CD4-positive, alpha-beta T cell (primary cell): ENCODE measurements around the gene WNT9A. TPM values are rescaled to one million over a fixed set of nuclear protein-coding genes. Genes with fewer than 3 reads are reported as not detected.
A peak's percentile ranks its signal among the peaks of the same experiment; 100 is the strongest.

Experiments used
- ATAC-seq: fragments of 200-7000 bp; cut with Tn5 transposase; one replicate; pipeline ENCODE4 v1.10.0; 2022; ENCODE audit warnings: mild to moderate bottlenecking; ENCODE audit not compliant: poor library complexity
- CTCF ChIA-PET: fragments of 350-600 bp; sonication (Branson Sonifier 250); formaldehyde crosslinking; loops from one replicate; lab custom pipeline; 2021; ENCODE audit warnings: antibody characterized with exemption, inconsistent platforms; lab: Charles Lee
- POLR2A ChIA-PET: fragments of 350-600 bp; sonication (Branson Sonifier 250); formaldehyde crosslinking; loops from one replicate; lab custom pipeline; 2021; ENCODE audit warnings: antibody characterized with exemption, inconsistent platforms; lab: Charles Lee
- DNase-seq, 14 experiments: peaks; one replicate each; pipeline ENCODE4 v3.0.0-alpha.2; 2013 to 2020; ENCODE audit warnings: mixed read lengths in 2 of 14
- H3K27ac ChIP-seq, 2 donors: one replicate each; pipeline versions ENCODE4 v1.5.1 to v1.7.0; 2013; ENCODE audit warnings: low read length in 2 of 2, low read depth in 1 of 2, mild to moderate bottlenecking in 1 of 2
- H3K27me3 ChIP-seq, 2 experiments: 1 replicate in 1 of 2; 2 replicates in 1 of 2; pipeline versions ENCODE4 v1.6.1 to v1.7.0; 2013; ENCODE audit warnings: low read length in 2 of 2, control low read depth in 1 of 2, mild to moderate bottlenecking in 1 of 2, moderate library complexity in 1 of 2; ENCODE audit not compliant: insufficient read depth in 2 of 2, control insufficient read depth in 1 of 2
- H3K36me3 ChIP-seq: one replicate; pipeline ENCODE4 v1.6.1; 2013; ENCODE audit warnings: low read length, control low read depth; ENCODE audit not compliant: insufficient read depth
- H3K4me1 ChIP-seq: one replicate; pipeline ENCODE4 v1.6.1; 2013; ENCODE audit warnings: low read length, control low read depth; ENCODE audit not compliant: insufficient read depth
- H3K4me3 ChIP-seq: one replicate; pipeline ENCODE4 v1.5.1; 2013; ENCODE audit warnings: mild to moderate bottlenecking, low read length, moderate library complexity
- H3K9me3 ChIP-seq, 2 experiments: 1 replicate in 1 of 2; 2 replicates in 1 of 2; pipeline versions ENCODE4 v1.6.1 to v1.7.0; 2013; ENCODE audit warnings: low read length in 2 of 2, mild to moderate bottlenecking in 2 of 2, control low read depth in 1 of 2, moderate library complexity in 1 of 2; ENCODE audit not compliant: control insufficient read depth in 1 of 2, insufficient read depth in 1 of 2
- H3K27ac Mint-ChIP-seq: one replicate; pipeline ENCODE4 v1.8.0; 2020; ENCODE audit warnings: mixed read lengths
- H3K27me3 Mint-ChIP-seq: one replicate; pipeline ENCODE4 v1.8.0; 2021; ENCODE audit warnings: mixed read lengths
- H3K36me3 Mint-ChIP-seq: one replicate; pipeline ENCODE4 v1.8.0; 2021; ENCODE audit warnings: low read depth, mixed read lengths
- H3K4me1 Mint-ChIP-seq: one replicate; pipeline ENCODE4 v1.8.0; 2021; ENCODE audit warnings: low read depth, mixed read lengths
- H3K4me3 Mint-ChIP-seq: one replicate; pipeline ENCODE4 v1.8.0; 2020; ENCODE audit warnings: mild to moderate bottlenecking, mixed read lengths
- H3K9me3 Mint-ChIP-seq: one replicate; pipeline ENCODE4 v1.8.0; 2020; ENCODE audit warnings: mixed read lengths
- CTCF ChIP-seq: fragments of 200-600 bp; IDR thresholded peaks from one replicate; pipeline ENCODE4 v1.8.0; 2022; ENCODE audit warnings: antibody characterized with exemption, mild to moderate bottlenecking
- intact Hi-C, 2 experiments: fragments of 100-400 bp; cut with DNase I in 1 of 2; cut with micrococcal nuclease in 1 of 2; formaldehyde crosslinking; loops; one replicate each; pipeline versions ENCODE4 v1.15.1 to v1.9.0; 2023 to 2025; cut with DNase I, micrococcal nuclease
- total RNA-seq, 174 experiments: library from RNA in 2 of 174; stranded (reverse) in 2 of 174; gene quantifications; one replicate each; pipeline ENCODE4 v1.2.3 and lab custom pipeline; 2021 to 2026

The WNT9A gene
- total RNA-seq, 2 experiments from 2014 or later: not detected

GRCh38 chr1:227942021-227942715 lies 5.6 kb downstream of the WNT9A start:
- no peak overlapping the region for H3K4me3 Mint-ChIP-seq
- no peaks in the 10 kb centered on the region for H3K36me3 ChIP-seq
- peak in 1 of 14 experiments; percentile 29 for DNase-seq
- no peaks in the 10 kb centered on the region for H3K9me3 Mint-ChIP-seq
- H3K4me1 Mint-ChIP-seq: no peaks in the 10 kb centered on the region
- H3K27me3 Mint-ChIP-seq: peaks cover 5% of the 10 kb centered on the region
- H3K4me1 ChIP-seq: peaks cover 12% of the 10 kb centered on the region
- ChIA-PET CTCF (no interaction called here), POLR2A (no interaction called here)
- H3K27ac ChIP-seq: no peak overlapping the region
- intact Hi-C loops: no loop called here
- no peak for TF ChIP-seq CTCF
- H3K27ac Mint-ChIP-seq: no peak overlapping the region
- ATAC-seq: no peak
- peaks cover 0 to 7% of the 10 kb centered on the region in 2 experiments for H3K9me3 ChIP-seq
- peaks cover under 1 to 2% of the 10 kb centered on the region in 2 experiments for H3K27me3 ChIP-seq
- H3K36me3 Mint-ChIP-seq: no peaks in the 10 kb centered on the region
- H3K4me3 ChIP-seq: no peak overlapping the region

- Histone ChIP-seq H3K4me1 (peaks cover 8% of the 10 kb centered on the region), H3K4me3 (no peak overlapping the region), H3K27me3 (no peaks in the 10 kb centered on the region), H3K9me3 (peaks cover 0 to 12% of the 10 kb centered on the region in 2 experiments), H3K36me3 (no peaks in the 10 kb centered on the region), H3K27ac (no peak overlapping the region)
- peaks cover 7% of the 10 kb centered on the region for H3K27me3 Mint-ChIP-seq
- ChIA-PET CTCF (no interaction called here), POLR2A (no interaction called here)
- intact Hi-C loops: no loop called here
- H3K4me3 Mint-ChIP-seq: no peak overlapping the region
- no peaks in the 10 kb centered on the region for H3K9me3 Mint-ChIP-seq
- ATAC-seq (no peak), DNase-seq (peak in 1 of 14 experiments; percentile 26)
- H3K4me1 Mint-ChIP-seq: no peaks in the 10 kb centered on the region
- no peak overlapping the region for H3K27ac Mint-ChIP-seq
- no peaks in the 10 kb centered on the region for H3K36me3 Mint-ChIP-seq
- TF ChIP-seq CTCF: no peak
These were observed 6.2 kb downstream of the WNT9A start for GRCh38 chr1:227941509-227942020.

GRCh38 chr1:227940791-227941241 lies 6.9 kb downstream of the WNT9A start:
- H3K4me3 Mint-ChIP-seq: no peak overlapping the region
- Histone ChIP-seq H3K27ac (no peak overlapping the region), H3K36me3 (no peaks in the 10 kb centered on the region), H3K4me1 (peaks cover under 1% of the 10 kb centered on the region), H3K27me3 (no peaks in the 10 kb centered on the region), H3K9me3 (peaks cover 0 to 9% of the 10 kb centered on the region in 2 experiments), H3K4me3 (no peak overlapping the region)
- TF ChIP-seq CTCF: no peak
- H3K36me3 Mint-ChIP-seq: no peaks in the 10 kb centered on the region
- ATAC-seq (no peak), DNase-seq (peak in 2 of 14 experiments; percentile 0 to 27)
- no peaks in the 10 kb centered on the region for H3K4me1 Mint-ChIP-seq
- ChIA-PET CTCF (no interaction called here), POLR2A (no interaction called here)
- H3K27me3 Mint-ChIP-seq: peaks cover 8% of the 10 kb centered on the region
- no peak overlapping the region for H3K27ac Mint-ChIP-seq
- H3K9me3 Mint-ChIP-seq: no peaks in the 10 kb centered on the region
- intact Hi-C loops: no loop called here
